Measurements from ENCODE around the gene TCF23. TPM values are rescaled to one million over a fixed set of nuclear protein-coding genes. Genes with fewer than 3 reads are reported as not detected.
A peak's percentile ranks its signal among the peaks of the same experiment; 100 is the strongest.

Gene TCF23
- total RNA-seq, 1 experiment from 2014 or later = not detected

- Histone ChIP-seq H3K4me3 (ENCODE audit: low read depth, low read length, poor library complexity, severe bottlenecking) (no peak overlapping the region), H3K36me3 (ENCODE audit: insufficient read depth, low read length, poor library complexity, severe bottlenecking) (no peaks in the 10 kb centered on the region), H3K27ac (ENCODE audit: low read depth, low read length, poor library complexity, severe bottlenecking) (no peak overlapping the region), H3K4me1 (ENCODE audit: insufficient read depth, low read length, poor library complexity, severe bottlenecking) (peaks cover 28% of the 10 kb centered on the region), H3K27me3 (replicated peaks; ENCODE audit: insufficient read depth, low read depth, low read length, poor library complexity) (peaks cover 11% of the 10 kb centered on the region), H3K9me3 (ENCODE audit: low read depth, low read length, poor library complexity, severe bottlenecking) (no peaks in the 10 kb centered on the region)
- no peak for DNase-seq (ENCODE audit: low spot score)
- no TSS peak for BruUV-seq (replicated peaks)
- POLR2A ChIA-PET (ENCODE audit: low non-redundant PET) = no interaction called here
- no peak for TF ChIP-seq CTCF (conservative IDR thresholded peaks at IDR 0.05; ENCODE audit: low read depth, low read length)
- no peak for TF ChIP-seq EZH2 (IDR thresholded peaks at IDR 0.05; ENCODE audit: borderline replicate concordance, low read depth, low read length, poor library complexity, severe bottlenecking)
- intact Hi-C loops (cut with micrococcal nuclease; ENCODE audit: unreplicated experiment) = no loop called here
- CTCF ChIA-PET = no interaction called here
These were observed 26.9 kb upstream of the TCF23 start for GRCh38 chr2:27121906-27122305.

DNA sequence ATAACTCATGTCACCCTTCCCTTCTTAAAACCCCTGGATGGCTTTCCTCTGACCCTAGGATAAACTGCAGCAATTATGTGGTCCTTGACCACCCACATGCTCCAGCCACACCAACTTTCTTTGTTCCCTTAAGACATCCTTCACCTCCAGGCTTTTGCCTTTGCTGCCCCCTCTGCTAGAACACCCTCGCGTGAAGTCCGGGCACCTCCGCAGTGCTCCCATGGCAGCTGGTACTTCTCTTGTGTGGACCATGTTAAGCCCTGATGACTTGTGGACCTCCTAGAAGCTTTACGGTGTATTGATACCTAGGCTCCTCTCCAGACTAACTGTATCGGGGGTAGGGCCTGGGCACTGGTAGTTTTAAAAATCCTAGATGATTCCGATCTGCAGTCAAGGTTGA, 26.0 kb upstream of the TCF23 start:
- TF ChIP-seq CTCF (conservative IDR thresholded peaks at IDR 0.05; ENCODE audit: low read depth, low read length) (no peak), EZH2 (IDR thresholded peaks at IDR 0.05; ENCODE audit: borderline replicate concordance, low read depth, low read length, poor library complexity, severe bottlenecking) (no peak)
- no TSS peak for BruUV-seq (replicated peaks)
- peaks cover 11% of the 10 kb centered on the region for H3K27me3 ChIP-seq (replicated peaks; ENCODE audit: insufficient read depth, low read depth, low read length, poor library complexity)
- H3K9me3 ChIP-seq (ENCODE audit: low read depth, low read length, poor library complexity, severe bottlenecking) = no peaks in the 10 kb centered on the region
- no peak overlapping the region for H3K27ac ChIP-seq (ENCODE audit: low read depth, low read length, poor library complexity, severe bottlenecking)
- no peaks in the 10 kb centered on the region for H3K36me3 ChIP-seq (ENCODE audit: insufficient read depth, low read length, poor library complexity, severe bottlenecking)
- intact Hi-C loops (cut with micrococcal nuclease; ENCODE audit: unreplicated experiment) = no loop called here
- CTCF ChIA-PET = no interaction called here
- H3K4me3 ChIP-seq (ENCODE audit: low read depth, low read length, poor library complexity, severe bottlenecking) = no peak overlapping the region
- no peak for DNase-seq (ENCODE audit: low spot score)
- POLR2A ChIA-PET (ENCODE audit: low non-redundant PET) = no interaction called here
- peaks cover 28% of the 10 kb centered on the region for H3K4me1 ChIP-seq (ENCODE audit: insufficient read depth, low read length, poor library complexity, severe bottlenecking)

DNA sequence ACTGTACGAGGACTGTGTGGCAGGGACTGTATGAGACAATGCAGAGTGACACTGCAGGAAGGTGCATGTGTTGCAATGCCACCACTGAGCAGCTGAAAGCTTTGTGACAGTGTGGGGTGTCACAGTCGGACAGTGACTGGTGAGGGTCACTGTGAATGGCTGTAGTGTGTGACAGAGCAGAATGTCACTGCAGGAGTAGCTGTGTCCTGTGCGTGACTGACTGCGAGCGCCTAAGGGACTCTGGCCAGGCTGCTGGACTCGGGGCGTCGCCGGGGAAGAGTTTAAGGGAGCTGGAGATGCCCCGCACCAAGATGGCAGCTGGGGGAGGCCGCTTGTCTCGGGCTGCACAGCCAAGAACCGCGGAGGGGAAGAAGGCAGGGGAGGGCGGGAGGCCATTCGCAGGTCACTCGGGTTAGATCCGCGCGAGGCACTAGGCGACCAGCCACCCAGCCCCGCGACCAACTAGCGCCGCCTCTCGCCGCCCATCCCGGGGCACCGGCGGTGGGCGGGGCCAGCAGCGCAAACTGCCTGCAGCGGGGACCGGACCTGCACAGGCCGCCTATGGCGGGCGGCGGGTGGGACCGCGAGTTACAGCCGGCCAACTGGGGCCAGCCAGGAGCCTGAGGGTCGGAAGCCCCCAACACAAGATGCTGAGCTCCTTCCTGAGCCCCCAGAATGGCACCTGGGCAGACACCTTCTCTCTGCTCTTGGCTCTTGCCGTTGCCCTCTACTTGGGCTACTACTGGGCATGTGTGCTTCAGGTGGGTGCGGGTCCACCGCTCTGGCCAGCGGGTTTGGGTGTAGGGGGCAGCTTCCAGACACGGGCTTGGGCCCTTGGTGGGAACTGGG, 25.3 kb upstream of the TCF23 start, which contains the start of gene ABHD1:
Gene ABHD1, plus strand, starts transcription at position 514 of the 849 bp plus-strand sequence. Its CDS starts 134 bp downstream, at position 648.
- no TSS peak for BruUV-seq (replicated peaks)
- Histone ChIP-seq H3K27ac (ENCODE audit: low read depth, low read length, poor library complexity, severe bottlenecking) (no peak within 1 kb of the TSS), H3K4me3 (ENCODE audit: low read depth, low read length, poor library complexity, severe bottlenecking) (peak within 1 kb of the TSS; percentile 47), H3K4me1 (ENCODE audit: insufficient read depth, low read length, poor library complexity, severe bottlenecking) (peaks cover 23% of the 10 kb centered on the region), H3K36me3 (ENCODE audit: insufficient read depth, low read length, poor library complexity, severe bottlenecking) (no peaks in the 10 kb centered on the region), H3K9me3 (ENCODE audit: low read depth, low read length, poor library complexity, severe bottlenecking) (no peaks in the 10 kb centered on the region), H3K27me3 (replicated peaks; ENCODE audit: insufficient read depth, low read depth, low read length, poor library complexity) (peaks cover 11% of the 10 kb centered on the region)
- intact Hi-C loops (cut with micrococcal nuclease; ENCODE audit: unreplicated experiment) = no loop called here
- ChIA-PET POLR2A (ENCODE audit: low non-redundant PET) (no interaction called here), CTCF (no interaction called here)
- TF ChIP-seq CTCF (conservative IDR thresholded peaks at IDR 0.05; ENCODE audit: low read depth, low read length) (0 out of 2 replicates have a peak, but pooled peaks have one; percentile 13), EZH2 (IDR thresholded peaks at IDR 0.05; ENCODE audit: borderline replicate concordance, low read depth, low read length, poor library complexity, severe bottlenecking) (no peak)
- no peak for DNase-seq (ENCODE audit: low spot score)

Measured in A673 (cell line).